ENCODE results near the gene LUZP4.

GRCh38 chrX:115264009-115264408 lies 25.5 kb upstream of the LUZP4 start:
- no peak for TF ChIP-seq CTCF (IDR thresholded peaks at IDR 0.05 in 2 of 3, conservative IDR thresholded peaks at IDR 0.05 in 1 of 3; ENCODE audit: control insufficient read depth in 2 of 3, extremely low read depth in 1 of 3, insufficient read depth in 1 of 3, low read depth in 3 of 3, low read length in 3 of 3)
- TF ChIP-seq EP300 (IDR thresholded peaks at IDR 0.05; ENCODE audit: borderline replicate concordance in 1 of 2, control insufficient read depth in 1 of 2, low read depth in 2 of 2, low read length in 2 of 2): no peak
- TF ChIP-seq EZH2 (IDR thresholded peaks at IDR 0.05; ENCODE audit: borderline replicate concordance, control insufficient read depth, low read depth, low read length): no peak
- TF ChIP-seq RAD21 (IDR thresholded peaks at IDR 0.05; ENCODE audit: insufficient read depth, low read depth, low read length): no peak
- no peak for TF ChIP-seq KLF5 (IDR thresholded peaks at IDR 0.05; ENCODE audit: partially characterized antibody)
- no peak for TF ChIP-seq MAX (IDR thresholded peaks at IDR 0.05; ENCODE audit: low read depth, low read length)
- no peak for TF ChIP-seq YY1 (IDR thresholded peaks at IDR 0.05; ENCODE audit: low read depth, low read length)
- TF ChIP-seq ZNF622 (IDR thresholded peaks at IDR 0.05): no peak
- no peak for TF ChIP-seq POLR2A (IDR thresholded peaks at IDR 0.05; ENCODE audit: low read depth, low read length)
